Natural killer cell (primary cell): ENCODE measurements around the gene TBC1D9. TPM values are rescaled to one million over a fixed set of nuclear protein-coding genes. Genes with fewer than 3 reads are reported as not detected.

Source experiments
- ATAC-seq, 3 donors: fragments of 150-1000 bp in 2 of 3; fragments of 200-7000 bp in 1 of 3; cut with Tn5 transposase; 1 replicate in 1 of 3; 2 replicates in 2 of 3; pipeline ENCODE4 v1.10.0; 2021; ENCODE audit warnings: mild to moderate bottlenecking in 2 of 3, moderate library complexity in 2 of 3
- DNase-seq, 2 donors: peaks; one replicate each; pipeline versions ENCODE4 v3.0.0 to v3.0.0-alpha.2; 2013 to 2021; ENCODE audit warnings: mixed read lengths in 1 of 2
- H3K27ac ChIP-seq: one replicate; pipeline ENCODE4 v1.5.1; 2013; ENCODE audit warnings: mild to moderate bottlenecking, low read length
- H3K27me3 ChIP-seq: one replicate; pipeline ENCODE4 v1.6.1; 2013; ENCODE audit warnings: low read length; ENCODE audit not compliant: control insufficient read depth, insufficient read depth
- H3K36me3 ChIP-seq: one replicate; pipeline ENCODE4 v1.6.1; 2013; ENCODE audit warnings: low read length; ENCODE audit not compliant: control insufficient read depth, insufficient read depth
- H3K4me1 ChIP-seq: one replicate; pipeline ENCODE4 v1.6.1; 2013; ENCODE audit warnings: low read length; ENCODE audit not compliant: control insufficient read depth, insufficient read depth
- H3K4me3 ChIP-seq: one replicate; pipeline ENCODE4 v1.5.1; 2013; ENCODE audit warnings: low read length
- H3K9me3 ChIP-seq: one replicate; pipeline ENCODE4 v1.6.1; 2013; ENCODE audit warnings: low read length; ENCODE audit not compliant: control insufficient read depth, insufficient read depth
- H3K27ac Mint-ChIP-seq, 2 donors: one replicate each; pipeline ENCODE4 v1.8.0; 2022; ENCODE audit warnings: mild to moderate bottlenecking in 2 of 2, mixed read lengths in 2 of 2, moderate library complexity in 1 of 2
- H3K27me3 Mint-ChIP-seq, 2 donors: one replicate each; pipeline ENCODE4 v1.8.0; 2022; ENCODE audit warnings: low read depth in 2 of 2, mixed read lengths in 2 of 2
- H3K36me3 Mint-ChIP-seq: one replicate; pipeline ENCODE4 v1.8.0; 2022; ENCODE audit warnings: mixed read lengths
- H3K4me1 Mint-ChIP-seq, 2 donors: one replicate each; pipeline ENCODE4 v1.8.0; 2022; ENCODE audit warnings: mixed read lengths in 2 of 2
- H3K4me3 Mint-ChIP-seq: one replicate; pipeline ENCODE4 v1.8.0; 2022; ENCODE audit warnings: mild to moderate bottlenecking, moderate library complexity, mixed read lengths
- H3K9me3 Mint-ChIP-seq, 2 donors: one replicate each; pipeline ENCODE4 v1.8.0; 2022; ENCODE audit warnings: mixed read lengths in 2 of 2
- CTCF ChIP-seq: fragments of 200-600 bp; IDR thresholded peaks from one replicate; pipeline ENCODE4 v1.8.0; 2022; ENCODE audit warnings: antibody characterized with exemption
- WGBS: methylation state at CpG from one replicate; pipeline ENCODE4 v1.1.7; 2013; ENCODE audit warnings: missing lambda C conversion rate; ENCODE audit not compliant: insufficient coverage; 5-methylcytosine and 5-hydroxymethylcytosine counted together
- intact Hi-C: fragments of 100-400 bp; cut with micrococcal nuclease; formaldehyde crosslinking; loops from one replicate; pipeline ENCODE4 v1.14.2; 2022
- total RNA-seq, 4 donors: library from RNA; stranded (reverse); fragments of 120-200 nt in 1 of 4; gene quantifications; one replicate each; pipeline versions ENCODE4 v1.2.3 to v1.2.4, GENCODE V29; 2013 to 2022

Gene TBC1D9
- total RNA-seq, 3 donors from 2014 or later (not counting 1 experiment from before 2014, with no cell fraction given): 1.3 to 3.3 (median 2.0) TPM

GRCh38 chr4:140706665-140707064 is 49.5 kb downstream of the TBC1D9 start:
- no peaks in the 10 kb centered on the region for H3K9me3 Mint-ChIP-seq
- H3K27me3 Mint-ChIP-seq: no peaks in the 10 kb centered on the region
- intact Hi-C loops: no loop called here

GRCh38 chr4:140706276-140706625 is 49.9 kb downstream of the TBC1D9 start:
- Histone ChIP-seq H3K4me3 (no peak overlapping the region), H3K4me1 (peaks cover 2% of the 10 kb centered on the region), H3K27ac (no peak overlapping the region), H3K9me3 (no peaks in the 10 kb centered on the region), H3K27me3 (no peaks in the 10 kb centered on the region), H3K36me3 (no peaks in the 10 kb centered on the region)
- 92% methylated on average over 2 of the region's 2 CpGs for WGBS
- H3K36me3 Mint-ChIP-seq: no peaks in the 10 kb centered on the region
- ATAC-seq (no peak), DNase-seq (no peak)
- intact Hi-C loops: no loop called here
- no peak overlapping the region for H3K27ac Mint-ChIP-seq
- H3K9me3 Mint-ChIP-seq: no peaks in the 10 kb centered on the region
- H3K4me1 Mint-ChIP-seq: peaks cover 4 to 5% of the 10 kb centered on the region in 2 donors
- H3K27me3 Mint-ChIP-seq: no peaks in the 10 kb centered on the region
- no peak for TF ChIP-seq CTCF
- no peak overlapping the region for H3K4me3 Mint-ChIP-seq

More at GRCh38 chr4:140706665-140707064, 49.5 kb downstream of the TBC1D9 start:
- ATAC-seq: no peak
- no peak for DNase-seq
- TF ChIP-seq CTCF: no peak
- no peak overlapping the region for H3K4me3 Mint-ChIP-seq
- no peaks in the 10 kb centered on the region for H3K27me3 ChIP-seq
- H3K4me1 ChIP-seq: peaks cover 3% of the 10 kb centered on the region
- H3K36me3 ChIP-seq: no peaks in the 10 kb centered on the region
- no peaks in the 10 kb centered on the region for H3K36me3 Mint-ChIP-seq
- H3K9me3 ChIP-seq: no peaks in the 10 kb centered on the region
- no CpG with 5 or more reads among the region's 1 CpG for WGBS
- no peak overlapping the region for H3K27ac ChIP-seq
- no peak overlapping the region for H3K27ac Mint-ChIP-seq
- no peak overlapping the region for H3K4me3 ChIP-seq
- peaks cover 4 to 5% of the 10 kb centered on the region in 2 donors for H3K4me1 Mint-ChIP-seq

- Histone ChIP-seq H3K27me3 (no peaks in the 10 kb centered on the region), H3K4me1 (no peaks in the 10 kb centered on the region), H3K4me3 (no peak overlapping the region), H3K9me3 (no peaks in the 10 kb centered on the region), H3K36me3 (no peaks in the 10 kb centered on the region), H3K27ac (no peak overlapping the region)
- no peak overlapping the region for H3K27ac Mint-ChIP-seq
- ATAC-seq: no peak
- intact Hi-C loops: no loop called here
- TF ChIP-seq CTCF: no peak
- H3K4me3 Mint-ChIP-seq: no peak overlapping the region
- DNase-seq: no peak
- no peaks in the 10 kb centered on the region for H3K9me3 Mint-ChIP-seq
- no peaks in the 10 kb centered on the region for H3K27me3 Mint-ChIP-seq
- 91% methylated on average over 8 of the region's 8 CpGs for WGBS
- H3K36me3 Mint-ChIP-seq: no peaks in the 10 kb centered on the region
- no peaks in the 10 kb centered on the region for H3K4me1 Mint-ChIP-seq
Observed at GRCh38 chr4:140705625-140706275, 50.4 kb downstream of the TBC1D9 start.

GRCh38 chr4:140704964-140705363 is 51.2 kb downstream of the TBC1D9 start:
- H3K9me3 ChIP-seq: no peaks in the 10 kb centered on the region

More at GRCh38 chr4:140704964-140705363, 51.2 kb downstream of the TBC1D9 start:
- Mint-ChIP-seq H3K36me3 (no peaks in the 10 kb centered on the region), H3K27ac (no peak overlapping the region), H3K27me3 (no peaks in the 10 kb centered on the region), H3K4me1 (no peaks in the 10 kb centered on the region), H3K9me3 (no peaks in the 10 kb centered on the region), H3K4me3 (no peak overlapping the region)
- no peaks in the 10 kb centered on the region for H3K27me3 ChIP-seq
- DNase-seq (no peak), ATAC-seq (no peak)
- no peak for TF ChIP-seq CTCF
- no peak overlapping the region for H3K27ac ChIP-seq
- no peaks in the 10 kb centered on the region for H3K36me3 ChIP-seq
- H3K4me1 ChIP-seq: no peaks in the 10 kb centered on the region
- 69% methylated on average over 2 of the region's 2 CpGs for WGBS
- H3K4me3 ChIP-seq: no peak overlapping the region
- intact Hi-C loops: no loop called here
